ENCODE measurements around the gene CADPS2. TPM values are rescaled to one million over a fixed set of nuclear protein-coding genes. Genes with fewer than 3 reads are reported as not detected.

CADPS2 gene
- total RNA-seq, 1 experiment from 2014 or later: 5.9 TPM

- Histone ChIP-seq H3K4me3 (ENCODE audit: insufficient read depth, low read depth, low read length) (no peak overlapping the region), H3K27me3 (ENCODE audit: control insufficient read depth, insufficient read depth, low read length) (no peaks in the 10 kb centered on the region), H3K36me3 (replicated peaks; ENCODE audit: control insufficient read depth, insufficient read depth, low read length) (no peaks in the 10 kb centered on the region)
- no peak for DNase-seq
Observed at GRCh38 chr7:122578350-122578749, 307.9 kb downstream of the CADPS2 start.

- H3K36me3 ChIP-seq (replicated peaks; ENCODE audit: control insufficient read depth, insufficient read depth, low read length): no peaks in the 10 kb centered on the region
Observed at GRCh38 chr7:122577449-122578003, 308.7 kb downstream of the CADPS2 start.

GRCh38 chr7:122572706-122573105, 313.6 kb downstream of the CADPS2 start:
- H3K27me3 ChIP-seq (ENCODE audit: control insufficient read depth, insufficient read depth, low read length): no peaks in the 10 kb centered on the region
- H3K4me3 ChIP-seq (ENCODE audit: insufficient read depth, low read depth, low read length): no peak overlapping the region
- H3K36me3 ChIP-seq (replicated peaks; ENCODE audit: control insufficient read depth, insufficient read depth, low read length): no peaks in the 10 kb centered on the region
- DNase-seq: no peak

More at GRCh38 chr7:122577449-122578003, 308.7 kb downstream of the CADPS2 start:
- DNase-seq: no peak
- H3K27me3 ChIP-seq (ENCODE audit: control insufficient read depth, insufficient read depth, low read length): no peaks in the 10 kb centered on the region
- no peak overlapping the region for H3K4me3 ChIP-seq (ENCODE audit: insufficient read depth, low read depth, low read length)

- Histone ChIP-seq H3K36me3 (replicated peaks; ENCODE audit: control insufficient read depth, insufficient read depth, low read length) (no peaks in the 10 kb centered on the region), H3K4me3 (ENCODE audit: insufficient read depth, low read depth, low read length) (no peak overlapping the region), H3K27me3 (ENCODE audit: control insufficient read depth, insufficient read depth, low read length) (no peaks in the 10 kb centered on the region)
- no peak for DNase-seq
Observed at GRCh38 chr7:122561326-122561725, 324.9 kb downstream of the CADPS2 start.

- H3K36me3 ChIP-seq (replicated peaks; ENCODE audit: control insufficient read depth, insufficient read depth, low read length): no peaks in the 10 kb centered on the region
- H3K27me3 ChIP-seq (ENCODE audit: control insufficient read depth, insufficient read depth, low read length): no peaks in the 10 kb centered on the region
- no peak overlapping the region for H3K4me3 ChIP-seq (ENCODE audit: insufficient read depth, low read depth, low read length)
- DNase-seq: no peak
Observed at GRCh38 chr7:122556873-122557542, 329.3 kb downstream of the CADPS2 start.

- DNase-seq: no peak
- H3K27me3 ChIP-seq (ENCODE audit: control insufficient read depth, insufficient read depth, low read length): no peaks in the 10 kb centered on the region
- no peak overlapping the region for H3K4me3 ChIP-seq (ENCODE audit: insufficient read depth, low read depth, low read length)
- no peaks in the 10 kb centered on the region for H3K36me3 ChIP-seq (replicated peaks; ENCODE audit: control insufficient read depth, insufficient read depth, low read length)
Observed at GRCh38 chr7:122556219-122556618, 330.0 kb downstream of the CADPS2 start.

- Histone ChIP-seq H3K4me3 (ENCODE audit: insufficient read depth, low read depth, low read length) (no peak overlapping the region), H3K36me3 (replicated peaks; ENCODE audit: control insufficient read depth, insufficient read depth, low read length) (no peaks in the 10 kb centered on the region), H3K27me3 (ENCODE audit: control insufficient read depth, insufficient read depth, low read length) (no peaks in the 10 kb centered on the region)
- DNase-seq: no peak
Observed at GRCh38 chr7:122553761-122554160, 332.5 kb downstream of the CADPS2 start.

- Histone ChIP-seq H3K36me3 (replicated peaks; ENCODE audit: control insufficient read depth, insufficient read depth, low read length) (no peaks in the 10 kb centered on the region), H3K4me3 (ENCODE audit: insufficient read depth, low read depth, low read length) (no peak overlapping the region), H3K27me3 (ENCODE audit: control insufficient read depth, insufficient read depth, low read length) (no peaks in the 10 kb centered on the region)
- DNase-seq: no peak
Observed at GRCh38 chr7:122552769-122553168, 333.5 kb downstream of the CADPS2 start.

- H3K27me3 ChIP-seq (ENCODE audit: control insufficient read depth, insufficient read depth, low read length): no peaks in the 10 kb centered on the region
- H3K36me3 ChIP-seq (replicated peaks; ENCODE audit: control insufficient read depth, insufficient read depth, low read length): no peaks in the 10 kb centered on the region
- H3K4me3 ChIP-seq (ENCODE audit: insufficient read depth, low read depth, low read length): no peak overlapping the region
- no peak for DNase-seq
Observed at GRCh38 chr7:122550545-122550944, 335.7 kb downstream of the CADPS2 start.

- no peaks in the 10 kb centered on the region for H3K36me3 ChIP-seq (replicated peaks; ENCODE audit: control insufficient read depth, insufficient read depth, low read length)
Observed at GRCh38 chr7:122549578-122549977, 336.7 kb downstream of the CADPS2 start.

GRCh38 chr7:122546496-122546895, 339.8 kb downstream of the CADPS2 start:
- no peak for DNase-seq
- Histone ChIP-seq H3K36me3 (replicated peaks; ENCODE audit: control insufficient read depth, insufficient read depth, low read length) (no peaks in the 10 kb centered on the region), H3K4me3 (ENCODE audit: insufficient read depth, low read depth, low read length) (no peak overlapping the region), H3K27me3 (ENCODE audit: control insufficient read depth, insufficient read depth, low read length) (no peaks in the 10 kb centered on the region)

More at GRCh38 chr7:122549578-122549977, 336.7 kb downstream of the CADPS2 start:
- no peaks in the 10 kb centered on the region for H3K27me3 ChIP-seq (ENCODE audit: control insufficient read depth, insufficient read depth, low read length)
- DNase-seq: no peak
- H3K4me3 ChIP-seq (ENCODE audit: insufficient read depth, low read depth, low read length): no peak overlapping the region

GRCh38 chr7:122544463-122544862, 341.8 kb downstream of the CADPS2 start:
- Histone ChIP-seq H3K4me3 (ENCODE audit: insufficient read depth, low read depth, low read length) (no peak overlapping the region), H3K36me3 (replicated peaks; ENCODE audit: control insufficient read depth, insufficient read depth, low read length) (no peaks in the 10 kb centered on the region), H3K27me3 (ENCODE audit: control insufficient read depth, insufficient read depth, low read length) (no peaks in the 10 kb centered on the region)
- DNase-seq: no peak

GRCh38 chr7:122543891-122544290, 342.4 kb downstream of the CADPS2 start:
- no peak for DNase-seq
- Histone ChIP-seq H3K27me3 (ENCODE audit: control insufficient read depth, insufficient read depth, low read length) (no peaks in the 10 kb centered on the region), H3K4me3 (ENCODE audit: insufficient read depth, low read depth, low read length) (no peak overlapping the region), H3K36me3 (replicated peaks; ENCODE audit: control insufficient read depth, insufficient read depth, low read length) (no peaks in the 10 kb centered on the region)

GRCh38 chr7:122543166-122543565, 343.1 kb downstream of the CADPS2 start:
- no peak overlapping the region for H3K4me3 ChIP-seq (ENCODE audit: insufficient read depth, low read depth, low read length)
- no peaks in the 10 kb centered on the region for H3K27me3 ChIP-seq (ENCODE audit: control insufficient read depth, insufficient read depth, low read length)
- no peak for DNase-seq
- no peaks in the 10 kb centered on the region for H3K36me3 ChIP-seq (replicated peaks; ENCODE audit: control insufficient read depth, insufficient read depth, low read length)

- no peak overlapping the region for H3K4me3 ChIP-seq (ENCODE audit: insufficient read depth, low read depth, low read length)
- no peak for DNase-seq
- H3K36me3 ChIP-seq (replicated peaks; ENCODE audit: control insufficient read depth, insufficient read depth, low read length): no peaks in the 10 kb centered on the region
- H3K27me3 ChIP-seq (ENCODE audit: control insufficient read depth, insufficient read depth, low read length): no peaks in the 10 kb centered on the region
Observed at GRCh38 chr7:122535086-122535485, 351.2 kb downstream of the CADPS2 start.

Measured in H7 (cell line).